GM19025 (cell line): ENCODE measurements around the gene TNPO2.
"Not testable (repeated sequence)": the region's sequence is repeated elsewhere in the genome, so short reads cannot be mapped to it uniquely, and the experiment has no call there.

Source experiments
- ATAC-seq: cut with Tn5 transposase; IDR thresholded peaks from one replicate; pipeline ENCODE4 v1.9.1; 2021; ENCODE audit warnings: mild to moderate bottlenecking, low read depth, moderate library complexity; ENCODE audit not compliant: unreplicated experiment

Gene TNPO2

GRCh38 chr19:12680034-12680433 is 43.7 kb downstream of the TNPO2 start:
- no peak for ATAC-seq

- ATAC-seq: not testable (repeated sequence)
Observed at GRCh38 chr19:12678039-12678438, 45.7 kb downstream of the TNPO2 start.

GRCh38 chr19:12676928-12677327 is 46.8 kb downstream of the TNPO2 start:
- no peak for ATAC-seq

- no peak for ATAC-seq
Observed at GRCh38 chr19:12676384-12676792, 47.3 kb downstream of the TNPO2 start.

- ATAC-seq: no peak
Observed at GRCh38 chr19:12675940-12676339, 47.8 kb downstream of the TNPO2 start.

- no peak for ATAC-seq
Observed at GRCh38 chr19:12675399-12675798, 48.3 kb downstream of the TNPO2 start.

- no peak for ATAC-seq
Observed at GRCh38 chr19:12672744-12673143, 51.0 kb downstream of the TNPO2 start.

GRCh38 chr19:12670159-12670928 is 53.4 kb downstream of the TNPO2 start:
- no peak for ATAC-seq

- ATAC-seq: no peak
Observed at GRCh38 chr19:12669270-12670158, 54.2 kb downstream of the TNPO2 start.

GRCh38 chr19:12668932-12669269 is 54.8 kb downstream of the TNPO2 start:
- no peak for ATAC-seq

GRCh38 chr19:12668346-12668745 is 55.4 kb downstream of the TNPO2 start:
- ATAC-seq: no peak

GRCh38 chr19:12667731-12668302 is 55.9 kb downstream of the TNPO2 start:
- no peak for ATAC-seq

- ATAC-seq: peak; percentile 67
Observed at GRCh38 chr19:12666265-12667048, 57.3 kb downstream of the TNPO2 start, which contains the start of the genes MAN2B1 and WDR83. TSS of gene MAN2B1 (minus strand) at chr19:12666742. CDS start at chr19:12666701, 41 bp downstream. TSS of gene WDR83 (plus strand) at chr19:12666807. CDS start at chr19:12669791, 2,984 bp downstream.

GRCh38 chr19:12665671-12666264 is 58.0 kb downstream of the TNPO2 start:
- no peak for ATAC-seq

- no peak for ATAC-seq
Observed at GRCh38 chr19:12665281-12665573, 58.5 kb downstream of the TNPO2 start.

- ATAC-seq: no peak
Observed at GRCh38 chr19:12664406-12665280, 59.1 kb downstream of the TNPO2 start.

- ATAC-seq: no peak
Observed at GRCh38 chr19:12660980-12661379, 62.8 kb downstream of the TNPO2 start.

GRCh38 chr19:12657966-12658365 is 65.8 kb downstream of the TNPO2 start:
- ATAC-seq: no peak

- no peak for ATAC-seq
Observed at GRCh38 chr19:12656899-12657571, 66.7 kb downstream of the TNPO2 start.
